HG02678 (cell line): ENCODE data around the gene MMP24OS.

Experiments used
- ATAC-seq: cut with Tn5 transposase; IDR thresholded peaks from one replicate; pipeline ENCODE4 v1.9.1; 2021; ENCODE audit warnings: mild to moderate bottlenecking, moderate library complexity; ENCODE audit not compliant: unreplicated experiment

Gene MMP24OS

GRCh38 chr20:35291654-35292503, 14.0 kb upstream of the MMP24OS start, which contains the start of gene FAM83C:
Gene FAM83C, minus strand, starts transcription at chr20:35292425. Its CDS starts 121 bp downstream, at chr20:35292304.
- no peak for ATAC-seq

DNA sequence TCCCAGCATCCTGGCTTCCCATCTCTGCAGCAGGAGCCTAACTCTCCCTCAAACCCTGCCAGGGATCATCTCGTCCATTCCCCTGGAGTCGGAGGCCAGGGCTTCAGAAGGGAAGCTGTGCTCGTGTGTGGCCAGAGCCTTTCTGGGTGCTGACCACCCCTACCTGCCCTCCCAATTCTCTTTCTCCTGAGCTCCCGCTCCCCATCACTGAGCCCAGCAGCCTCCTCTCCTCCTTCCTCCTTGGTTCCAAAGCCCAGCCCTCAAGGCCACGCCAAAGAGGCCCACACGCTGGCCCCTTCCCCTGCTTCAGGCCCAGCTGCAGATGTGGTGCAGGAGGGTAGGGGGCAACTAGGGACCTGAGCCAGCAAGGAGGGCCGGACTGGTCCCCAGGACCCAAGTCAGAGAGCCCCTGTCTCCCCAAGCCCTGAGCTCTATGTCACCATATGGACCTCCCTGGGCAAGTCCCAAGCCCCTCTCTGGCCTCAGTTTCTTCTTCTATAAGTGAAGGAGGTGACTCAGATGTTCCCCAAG, 13.0 kb upstream of the MMP24OS start:
- ATAC-seq, result no peak

DNA sequence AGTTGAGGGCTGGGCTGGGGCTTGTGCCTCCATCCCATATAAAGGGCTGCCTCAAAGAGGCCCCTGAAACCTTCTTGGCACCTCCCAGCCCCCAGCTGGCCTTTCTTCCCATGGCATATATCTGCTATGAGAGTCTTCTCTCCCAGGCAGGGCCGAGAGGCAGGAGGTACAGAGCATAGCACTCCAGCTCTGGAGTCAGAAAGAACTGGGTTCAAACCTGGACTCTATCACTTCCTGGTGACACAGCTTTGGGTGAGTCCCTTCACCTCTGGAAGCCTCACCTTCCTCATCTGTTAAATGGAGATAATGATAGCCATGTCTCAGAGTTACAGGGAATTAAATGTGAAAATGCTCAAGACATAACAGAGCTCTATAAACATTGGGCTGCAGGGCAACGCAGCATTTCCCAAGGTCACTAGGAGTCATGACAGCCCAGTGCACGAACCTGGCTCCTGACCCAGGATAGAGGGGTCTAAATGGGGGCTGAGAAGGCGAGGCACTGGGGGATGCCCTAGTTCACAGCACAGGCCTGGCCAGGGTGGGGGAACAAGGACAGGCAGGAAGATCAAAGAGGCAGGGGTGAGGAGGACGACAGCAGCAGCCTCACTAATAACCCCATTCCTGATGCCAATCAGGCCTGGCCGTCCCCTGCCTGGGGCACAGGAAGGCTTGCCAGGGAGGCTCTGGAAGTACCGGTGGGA, 12.4 kb upstream of the MMP24OS start:
- ATAC-seq, result no peak

DNA sequence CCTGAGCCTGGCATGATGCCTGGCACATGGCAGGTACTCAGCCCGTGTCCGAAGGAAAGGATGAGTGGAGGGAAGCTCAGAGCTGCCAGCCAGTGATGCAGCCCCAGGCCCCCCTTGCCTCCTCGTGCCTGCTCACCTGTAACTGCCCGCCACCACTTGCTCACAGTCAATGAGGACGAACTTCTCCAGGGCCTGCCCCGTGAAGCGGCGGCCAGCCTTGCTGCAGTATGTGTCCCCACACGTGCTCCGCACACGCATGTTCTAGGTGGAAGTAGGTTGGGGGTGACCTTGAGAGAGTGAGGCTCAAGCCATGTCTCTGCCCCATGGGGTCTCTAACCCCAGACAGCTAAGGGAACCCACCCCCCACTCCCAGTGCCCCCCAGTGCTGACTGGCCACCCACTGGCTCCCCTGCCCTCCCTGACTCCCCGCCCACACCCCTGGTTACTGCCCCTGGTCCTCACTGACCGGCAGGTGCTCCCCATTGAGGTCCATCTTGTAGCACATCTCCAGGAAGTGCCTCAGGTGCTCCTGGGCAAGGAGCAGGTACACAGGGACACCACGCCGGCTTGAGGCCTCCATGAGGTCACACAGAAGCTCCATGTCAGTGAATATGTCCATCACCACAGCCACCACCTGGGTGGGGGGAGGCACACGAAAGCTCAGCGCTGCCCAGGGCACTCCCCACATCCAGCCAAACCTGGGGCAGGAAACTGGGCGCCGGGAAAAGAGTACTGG, 10.6 kb upstream of the MMP24OS start:
- no peak for ATAC-seq

GRCh38 chr20:35287509-35288324, 9.8 kb upstream of the MMP24OS start:
- ATAC-seq, result no peak

DNA sequence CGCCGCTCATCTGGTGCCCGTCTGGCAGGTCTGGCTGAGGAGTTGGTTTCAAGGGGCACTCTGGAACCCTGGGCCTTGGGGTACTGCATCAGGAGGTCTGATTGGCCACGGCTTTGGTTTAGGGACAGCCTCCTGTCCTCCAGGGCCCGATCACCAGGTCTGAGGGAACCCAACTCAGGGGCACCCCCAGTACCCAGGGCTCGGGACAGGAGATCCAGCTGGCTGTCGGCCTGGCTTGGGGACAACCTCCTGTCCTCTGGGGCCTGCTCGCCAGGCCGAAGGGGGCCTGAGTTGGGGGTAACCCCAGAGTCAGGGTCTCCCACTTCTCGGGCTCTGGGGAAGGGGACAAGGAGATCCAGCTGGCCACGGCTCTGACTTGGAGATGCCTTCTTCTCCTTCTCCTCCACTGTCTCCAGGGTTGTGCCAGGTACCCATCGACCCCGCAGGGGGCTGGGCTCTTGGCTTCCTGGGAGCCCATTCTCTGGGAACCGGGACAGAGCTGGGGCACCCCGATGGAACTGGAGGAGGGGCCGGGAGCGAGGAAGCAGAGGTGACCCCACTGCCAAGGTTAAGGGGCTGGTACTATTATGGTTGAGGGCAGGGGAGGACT, 9.1 kb upstream of the MMP24OS start:
- ATAC-seq, result no peak

DNA sequence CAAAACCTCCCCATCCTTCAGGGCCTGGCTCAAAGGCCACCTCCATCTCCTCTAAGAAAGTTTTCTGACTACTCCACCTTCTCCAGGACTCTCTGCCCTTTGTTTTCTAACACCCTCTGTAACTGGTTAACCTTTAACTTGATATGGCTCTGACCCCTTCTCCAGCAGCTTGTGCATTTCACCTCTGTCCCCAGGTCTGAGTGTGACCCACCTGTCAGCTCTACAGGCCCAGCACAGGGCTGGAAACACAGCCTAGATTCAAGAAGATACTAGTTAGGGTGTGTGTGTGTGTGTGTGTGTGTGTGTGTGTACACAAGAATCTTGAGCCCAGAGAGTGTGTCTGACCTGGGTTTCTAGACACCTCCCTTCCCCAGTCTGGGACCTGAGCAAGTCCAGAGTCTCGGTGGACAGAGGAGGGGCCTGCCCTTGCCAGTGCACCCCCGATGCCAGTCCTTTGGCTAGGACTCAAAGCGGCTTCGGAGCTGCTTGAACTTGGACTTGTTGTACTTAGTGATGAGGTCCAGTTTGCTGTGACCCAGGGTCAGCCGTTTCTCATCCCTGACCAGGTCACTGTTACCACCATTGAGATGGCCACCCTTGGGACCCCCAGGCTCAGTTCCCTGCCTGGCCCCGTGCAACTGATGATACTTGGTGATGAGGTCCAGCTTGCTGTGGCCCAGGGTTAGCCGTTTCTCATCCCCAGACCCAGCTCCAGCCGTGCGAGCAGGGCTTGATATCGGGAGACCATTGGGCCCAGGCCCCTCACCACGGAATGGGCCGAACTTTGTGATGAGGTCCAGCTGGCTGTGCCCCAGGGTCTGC, 8.4 kb upstream of the MMP24OS start:
- no peak for ATAC-seq

GRCh38 chr20:35285806-35286076, 7.8 kb upstream of the MMP24OS start:
- ATAC-seq, result no peak

- no peak for ATAC-seq
These were observed 7.3 kb upstream of the MMP24OS start for GRCh38 chr20:35284992-35285805.

GRCh38 chr20:35284267-35284991, 6.5 kb upstream of the MMP24OS start, which contains the start of gene EIF6:
Gene EIF6, minus strand, starts transcription at chr20:35284772. Its CDS starts 285 bp downstream, at chr20:35284487.
- ATAC-seq, result peak; percentile 84

GRCh38 chr20:35283441-35284266, 5.7 kb upstream of the MMP24OS start:
- peak; percentile 23 for ATAC-seq

DNA sequence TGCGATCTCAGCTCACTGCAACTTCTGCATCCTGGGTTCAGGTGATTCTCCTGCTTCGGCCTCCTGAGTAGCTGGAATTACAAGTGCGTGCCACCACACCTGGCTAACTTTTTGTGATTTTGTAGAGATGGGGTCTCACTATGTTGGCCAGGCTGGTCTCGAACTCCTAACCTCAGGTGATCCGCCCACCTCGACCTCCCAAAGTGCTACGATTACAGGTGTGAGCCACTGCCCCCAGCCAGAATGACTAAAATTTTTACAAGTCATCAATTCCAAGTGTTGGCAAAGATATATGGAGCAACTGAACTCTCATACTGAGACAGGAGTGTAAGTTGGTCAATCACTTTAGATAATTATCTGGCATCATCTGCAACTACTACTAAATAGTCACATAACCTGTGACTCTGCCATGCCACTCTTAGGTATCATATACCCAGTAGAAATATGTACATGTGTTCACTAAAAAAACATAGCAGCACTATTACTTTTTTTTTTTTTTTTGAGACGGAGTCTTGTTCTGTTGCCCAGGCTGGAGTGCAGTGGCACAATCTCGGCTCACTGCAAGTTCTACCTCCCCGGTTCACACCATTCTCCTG, 3.7 kb upstream of the MMP24OS start:
- ATAC-seq, result no peak

GRCh38 chr20:35280523-35280922, 2.6 kb upstream of the MMP24OS start:
- no peak for ATAC-seq

DNA sequence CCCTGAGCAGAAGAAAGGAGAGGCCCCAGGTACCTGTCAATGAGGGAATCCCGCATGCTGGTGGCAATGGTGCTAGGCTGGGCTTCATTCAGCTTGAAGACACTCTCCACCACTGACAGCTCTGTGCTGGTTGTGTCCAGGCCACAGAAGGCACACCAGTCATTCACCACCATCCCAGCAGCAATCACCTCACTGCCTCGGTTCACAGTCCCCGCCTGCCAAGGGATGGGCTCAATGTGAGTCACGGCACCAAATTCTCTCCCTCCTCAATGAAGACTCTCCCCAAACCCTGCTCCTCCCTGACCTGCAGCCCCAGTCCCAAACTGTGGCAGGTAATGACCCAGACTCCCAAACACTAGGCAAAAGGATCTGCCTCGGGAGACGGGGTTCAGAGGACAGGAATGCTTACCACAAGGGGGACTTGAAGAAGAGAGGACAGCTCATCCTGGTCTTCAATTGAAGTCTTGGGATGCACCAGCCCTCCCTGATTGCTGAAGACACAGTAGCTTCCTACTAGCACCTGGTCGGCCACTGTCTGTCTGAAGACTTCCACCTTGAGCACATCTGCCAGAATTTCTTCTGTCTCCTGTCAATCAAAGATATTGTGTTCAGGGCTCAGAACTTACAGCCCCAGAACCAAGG, 1.7 kb upstream of the MMP24OS start:
- no peak for ATAC-seq

GRCh38 chr20:35279040-35279439, 1.1 kb upstream of the MMP24OS start:
- ATAC-seq, result no peak

DNA sequence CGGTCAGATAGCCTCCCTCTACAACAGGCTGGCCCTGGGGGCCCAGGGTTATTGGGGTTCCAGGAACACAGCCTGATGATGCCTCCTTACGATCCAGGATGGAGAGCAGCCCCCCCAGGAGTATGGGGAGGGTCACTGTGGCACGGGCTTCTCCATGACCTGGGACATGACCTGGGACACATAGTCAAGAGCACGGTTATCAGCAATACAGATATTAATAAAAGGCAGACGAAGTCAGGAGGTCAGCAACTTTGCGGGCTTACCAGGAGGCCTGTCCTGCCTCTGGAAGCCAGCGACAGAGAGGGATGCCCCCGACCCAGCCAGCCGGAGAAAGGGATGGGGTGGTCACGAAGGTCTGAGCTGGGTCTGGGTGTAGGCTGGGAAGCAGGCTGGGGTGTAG, 795 bp downstream of the MMP24OS start:
- ATAC-seq, result peak; percentile 3
